HepG2 (cell line): ENCODE measurements around the gene GALNTL6. TPM values are rescaled to one million over a fixed set of nuclear protein-coding genes. Genes with fewer than 3 reads are reported as not detected.

Experiments
- ATAC-seq: fragments of 200-7000 bp; cut with Tn5 transposase; 3 replicates; pipeline ENCODE4 v1.9.1; 2020; ENCODE audit warnings: mild to moderate bottlenecking, moderate library complexity
- BruUV-seq: library from RNA; stranded (reverse); fragments of 400-500 nt; replicated peaks from 2 replicates; lab custom pipeline; 2021; lab: Mats Ljungman, UMichigan
- CTCF ChIA-PET: fragments of 300-600 bp; formaldehyde crosslinking; extraction: SDS; loops from one replicate; lab custom pipeline; 2021; ENCODE audit warnings: low total read pairs, inconsistent platforms, low intra/inter-chr PET ratio; lab: Yijun Ruan, JAX
- POLR2A ChIA-PET: fragments of 350-600 bp; sonication (Branson Sonifier 250); formaldehyde crosslinking; loops from one replicate; lab custom pipeline; 2020; ENCODE audit warnings: antibody characterized with exemption, inconsistent platforms; lab: Yijun Ruan, JAX
- DNase-seq: peaks from one replicate; pipeline ENCODE4 v3.0.0-alpha.2; 2015; ENCODE audit warnings: low spot score
- FAIRE-seq: peaks from 3 replicates; lab custom pipeline; 2011; peaks lifted over from hg19 to GRCh38; lab: Jason Lieb, UNC
- H2AFZ ChIP-seq: one replicate; pipeline ENCODE4 v1.6.1; 2011; ENCODE audit warnings: low read length, inconsistent platforms
- H3K27ac ChIP-seq: fragments of 300-600 bp; 3 replicates; pipeline ENCODE4 v1.8.0; 2011; ENCODE audit warnings: mixed run types, mild to moderate bottlenecking, mixed read lengths, low read length, inconsistent platforms; ENCODE audit not compliant: insufficient read depth; ENCODE audit errors: extremely low read length
- H3K27me3 ChIP-seq, 2 experiments: fragments of 200-600 bp in 1 of 2; 2 replicates in 1 of 2; 3 replicates in 1 of 2; pipeline versions ENCODE4 v1.6.0 to v1.8.0; 2011; ENCODE audit warnings: low read length in 2 of 2, mild to moderate bottlenecking in 2 of 2, moderate library complexity in 2 of 2, inconsistent platforms in 1 of 2; ENCODE audit not compliant: insufficient read depth in 2 of 2, control insufficient read depth in 1 of 2
- H3K36me3 ChIP-seq, 2 experiments: fragments of 200-600 bp in 1 of 2; replicated peaks in 1 of 2; 2 replicates in 1 of 2; 3 replicates in 1 of 2; pipeline versions ENCODE4 v1.5.1 to v1.8.0; 2011; ENCODE audit warnings: low read length in 2 of 2, inconsistent platforms in 1 of 2; ENCODE audit not compliant: insufficient read depth in 2 of 2, control insufficient read depth in 1 of 2
- H3K4me1 ChIP-seq: 2 replicates; pipeline ENCODE4 v1.5.1; 2012; ENCODE audit warnings: low read length, inconsistent platforms; ENCODE audit not compliant: insufficient read depth
- H3K4me2 ChIP-seq: 2 replicates; pipeline ENCODE4 v1.6.0; 2011; ENCODE audit warnings: low read depth, low read length, inconsistent platforms
- H3K4me3 ChIP-seq, 3 experiments: fragments of 200-600 bp in 1 of 3; sonication (generic), shearing (Covaris generic) in 1 of 3; replicated peaks in 1 of 3; 2 replicates each; pipeline ENCODE4 v1.5.1; 2011 to 2016; ENCODE audit warnings: low read length in 3 of 3, inconsistent platforms in 2 of 3, low read depth in 2 of 3, mild to moderate bottlenecking in 2 of 3, control low read depth in 1 of 3, mixed read lengths in 1 of 3; ENCODE audit not compliant: insufficient read depth in 1 of 3
- H3K79me2 ChIP-seq: one replicate; pipeline ENCODE4 v1.6.1; 2011; ENCODE audit warnings: low read length, inconsistent platforms; ENCODE audit not compliant: insufficient read depth
- H3K9ac ChIP-seq: 2 replicates; pipeline ENCODE4 v1.6.0; 2011; ENCODE audit warnings: mild to moderate bottlenecking, low read depth, low read length, inconsistent platforms; ENCODE audit not compliant: insufficient read depth
- H3K9me3 ChIP-seq: 2 replicates; pipeline ENCODE4 v1.5.1; 2012; ENCODE audit warnings: mild to moderate bottlenecking, low read length
- H4K20me1 ChIP-seq: 2 replicates; pipeline ENCODE4 v1.6.0; 2011; ENCODE audit warnings: inconsistent platforms, mild to moderate bottlenecking, low read length, moderate library complexity; ENCODE audit not compliant: insufficient read depth
- CAMTA2 ChIP-seq: sonication (generic); formaldehyde crosslinking; IDR thresholded peaks from 2 replicates; pipeline ENCODE4 v1.4.0; 2020; ENCODE audit warnings: mild to moderate bottlenecking, missing genetic modification reagents, borderline replicate concordance
- HOXA7 ChIP-seq: sonication (generic); formaldehyde crosslinking; IDR thresholded peaks from 2 replicates; pipeline ENCODE4 v1.8.1; 2022; ENCODE audit warnings: mild to moderate bottlenecking, missing genetic modification reagents, moderate library complexity
- ZBTB42 ChIP-seq: sonication (generic); formaldehyde crosslinking; IDR thresholded peaks from 2 replicates; pipeline ENCODE4 v1.5.0; 2020; ENCODE audit warnings: mild to moderate bottlenecking, missing genetic modification reagents
- ZNF354B ChIP-seq: sonication (generic); formaldehyde crosslinking; IDR thresholded peaks from 2 replicates; pipeline ENCODE4 v1.8.0; 2022; ENCODE audit warnings: mild to moderate bottlenecking, missing genetic modification reagents
- ZNF510 ChIP-seq: sonication (generic); formaldehyde crosslinking; IDR thresholded peaks from 2 replicates; pipeline ENCODE4 v1.4.0; 2020; ENCODE audit warnings: low read depth, mild to moderate bottlenecking, missing genetic modification reagents
- WGBS: methylation state at CpG from one replicate; pipeline ENCODE4 v1.1.6; 2017; ENCODE audit warnings: low lambda C conversion rate; 5-methylcytosine and 5-hydroxymethylcytosine counted together
- in situ Hi-C: cut with HindIII; loops from 2 replicates; pipeline ENCODE4 v1.10.0; 2017; ENCODE audit warnings: low pct_unique_long_range_greater_than_20kb; ENCODE audit not compliant: extremely low pct_ligation_motif_present
- intact Hi-C: fragments of 100-400 bp; cut with micrococcal nuclease; formaldehyde crosslinking; loops from one replicate; pipeline ENCODE4 v1.10.0; 2022; ENCODE audit not compliant: unreplicated experiment
- polyA plus RNA-seq, 8 experiments: library from polyadenylated mRNA; depleted of rRNA in 3 of 8; stranded (reverse) in 7 of 8; unstranded in 1 of 8; fragments of >200 nt; fragmentation: Illumina TruSeq in 4 of 8; extraction: Trizol in 4 of 8; gene quantifications; 2 replicates each; pipeline versions ENCODE4 v1.2.1 to v1.2.3, GENCODE V29; 2011 to 2016; ENCODE audit warnings: low read depth in 4 of 8, missing spikeins in 1 of 8, mixed read lengths in 1 of 8; ENCODE audit not compliant: insufficient read depth in 1 of 8
- total RNA-seq, 5 experiments: library from RNA; depleted of rRNA; stranded (reverse); fragments of >200 nt; fragmentation: Illumina TruSeq; extraction: Trizol; gene quantifications; 2 replicates each; pipeline ENCODE4 v1.2.3, GENCODE V29; 2016; ENCODE audit warnings: low read depth in 1 of 5
- TF ChIP-seq, protein P1 (sequence below): sonication (generic); formaldehyde crosslinking; IDR thresholded peaks from 2 replicates; pipeline ENCODE4 v1.4.0; 2020; ENCODE audit warnings: low read depth, mild to moderate bottlenecking, missing genetic modification reagents

Gene GALNTL6
- total and polyA plus RNA-seq, 2 of the 13 experiments (the other 11 are each of a cell fraction or from before 2014, with no cell fraction given) = not detected

GRCh38 chr4:172147687-172148086 is 334.5 kb downstream of the GALNTL6 start:
- CTCF ChIA-PET = no interaction called here
- intact Hi-C loops = no loop called here

DNA sequence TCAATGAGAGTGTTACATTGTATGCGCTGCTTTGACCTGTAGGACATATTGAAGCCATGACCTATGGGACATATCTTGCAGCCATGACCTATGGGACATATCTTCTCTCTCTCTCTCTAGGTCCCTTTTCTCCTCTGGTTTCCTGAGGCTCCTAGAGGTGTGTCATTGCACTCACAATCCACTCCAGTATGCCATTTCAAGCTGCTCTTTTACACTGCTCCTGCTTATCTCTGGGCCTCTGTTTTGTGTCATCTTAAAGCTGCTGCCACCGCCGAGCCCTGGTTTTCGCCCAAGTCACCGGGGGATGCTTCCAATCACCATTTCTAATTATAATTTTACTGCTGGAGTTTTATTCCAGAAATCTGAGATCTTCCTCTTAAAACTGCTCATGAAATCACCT is 336.1 kb downstream of the GALNTL6 start:
- H4K20me1 ChIP-seq = no peaks in the 10 kb centered on the region
- no peak overlapping the region for H3K9ac ChIP-seq
- H2AFZ ChIP-seq = no peak overlapping the region
- no peak overlapping the region for H3K4me2 ChIP-seq
- H3K27ac ChIP-seq = no peak overlapping the region
- H3K9me3 ChIP-seq = no peaks in the 10 kb centered on the region
- no peaks in the 10 kb centered on the region for H3K36me3 ChIP-seq
- in situ Hi-C loops = no loop called here
- CTCF ChIA-PET = no interaction called here
- H3K4me3 ChIP-seq = no peak overlapping the region
- no peaks in the 10 kb centered on the region for H3K4me1 ChIP-seq
- no peak for DNase-seq
- intact Hi-C loops = no loop called here
- WGBS = 15% methylated on average over 5 of the region's 5 CpGs
- H3K27me3 ChIP-seq = no peaks in the 10 kb centered on the region
- no peak for FAIRE-seq
- POLR2A ChIA-PET = no interaction called here
- no TSS peak for BruUV-seq
- H3K79me2 ChIP-seq = no peaks in the 10 kb centered on the region
- TF ChIP-seq, protein P1, sequence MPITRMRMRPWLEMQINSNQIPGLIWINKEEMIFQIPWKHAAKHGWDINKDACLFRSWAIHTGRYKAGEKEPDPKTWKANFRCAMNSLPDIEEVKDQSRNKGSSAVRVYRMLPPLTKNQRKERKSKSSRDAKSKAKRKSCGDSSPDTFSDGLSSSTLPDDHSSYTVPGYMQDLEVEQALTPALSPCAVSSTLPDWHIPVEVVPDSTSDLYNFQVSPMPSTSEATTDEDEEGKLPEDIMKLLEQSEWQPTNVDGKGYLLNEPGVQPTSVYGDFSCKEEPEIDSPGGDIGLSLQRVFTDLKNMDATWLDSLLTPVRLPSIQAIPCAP (CRISPR knock-in tag) = no peak
- TF ChIP-seq ZNF510 (CRISPR knock-in tag) (no peak), HOXA7 (no peak)
- ATAC-seq = no peak

More at GRCh38 chr4:172147687-172148086, 334.5 kb downstream of the GALNTL6 start:
- Histone ChIP-seq H3K9me3 (no peaks in the 10 kb centered on the region), H3K27ac (no peak overlapping the region), H3K27me3 (no peaks in the 10 kb centered on the region), H4K20me1 (no peaks in the 10 kb centered on the region), H3K4me3 (no peak overlapping the region), H3K4me1 (no peaks in the 10 kb centered on the region), H3K4me2 (no peak overlapping the region), H3K36me3 (no peaks in the 10 kb centered on the region), H2AFZ (no peak overlapping the region), H3K79me2 (no peaks in the 10 kb centered on the region), H3K9ac (no peak overlapping the region)
- TF ChIP-seq ZBTB42 (CRISPR knock-in tag) (no peak), CAMTA2 (no peak), ZNF354B (CRISPR knock-in tag) (no peak)
- WGBS = 0% methylated on average over 2 of the region's 2 CpGs
- no TSS peak for BruUV-seq
- POLR2A ChIA-PET = no interaction called here
- no peak for DNase-seq
- no peak for FAIRE-seq
- in situ Hi-C loops = no loop called here
- no peak for ATAC-seq
